H1 (cell line): ENCODE measurements around the gene SLC12A7. TPM values are rescaled to one million over a fixed set of nuclear protein-coding genes. Genes with fewer than 3 reads are reported as not detected.

ENCODE experiments used
- CTCF ChIA-PET: fragments of 300-600 bp; sonication (Branson Sonifier 250); formaldehyde crosslinking; loops from one replicate; lab custom pipeline; 2021; ENCODE audit not compliant: partially characterized antibody; lab: Charles Lee
- POLR2A ChIA-PET: fragments of 300-600 bp; sonication (Branson Sonifier 250); formaldehyde crosslinking; loops from one replicate; lab custom pipeline; 2021; ENCODE audit warnings: inconsistent platforms; ENCODE audit not compliant: partially characterized antibody; lab: Charles Lee
- DNase-seq, 2 experiments: peaks; one replicate each; pipeline versions ENCODE4 v3.0.0 to v3.0.0-alpha.2; 2010 to 2022; ENCODE audit warnings: low spot score in 2 of 2, low read depth in 1 of 2, mixed read lengths in 1 of 2
- FAIRE-seq: peaks from 2 replicates; lab custom pipeline; 2011; peaks lifted over from hg19 to GRCh38; lab: Jason Lieb, UNC
- H2AFZ ChIP-seq: 2 replicates; pipeline ENCODE4 v1.8.1; 2012; ENCODE audit warnings: low read length, inconsistent platforms
- H2AK5ac ChIP-seq: 2 replicates; pipeline ENCODE4 v1.6.1; 2013; ENCODE audit warnings: low read depth, low read length
- H2BK120ac ChIP-seq: replicated peaks from 2 replicates; pipeline ENCODE3; 2013; ENCODE audit warnings: low read depth, low read length, inconsistent platforms
- H2BK12ac ChIP-seq: 2 replicates; pipeline ENCODE4 v1.6.1; 2013; ENCODE audit warnings: low read depth, low read length
- H2BK15ac ChIP-seq: 2 replicates; pipeline ENCODE4 v1.6.1; 2013; ENCODE audit warnings: low read length
- H2BK20ac ChIP-seq: 2 replicates; pipeline ENCODE4 v1.6.1; 2013; ENCODE audit warnings: low read length
- H2BK5ac ChIP-seq: 2 replicates; pipeline ENCODE4 v1.6.1; 2013; ENCODE audit warnings: low read depth, low read length
- H3K14ac ChIP-seq: 2 replicates; pipeline ENCODE4 v1.6.1; 2013; ENCODE audit warnings: inconsistent platforms; ENCODE audit not compliant: insufficient read length
- H3K18ac ChIP-seq: 2 replicates; pipeline ENCODE4 v1.6.1; 2013; ENCODE audit warnings: low read length; ENCODE audit errors: extremely low read depth
- H3K23ac ChIP-seq: 2 replicates; pipeline ENCODE4 v1.6.1; 2013; ENCODE audit warnings: inconsistent platforms; ENCODE audit not compliant: insufficient read length
- H3K23me2 ChIP-seq: 2 replicates; pipeline ENCODE4 v1.6.1; 2013; ENCODE audit warnings: low read depth, low read length
- H3K27ac ChIP-seq: 2 replicates; pipeline ENCODE4 v1.6.1; 2011; ENCODE audit warnings: low read depth, low read length, inconsistent platforms
- H3K27me3 ChIP-seq, 4 experiments: replicated peaks in 1 of 4; 1 replicate in 1 of 4; 2 replicates in 3 of 4; pipeline versions ENCODE4 v1.6.1 to v1.8.1; 2011 to 2013; ENCODE audit warnings: low read length in 3 of 4, mild to moderate bottlenecking in 3 of 4, inconsistent platforms in 2 of 4, mixed read lengths in 2 of 4, moderate library complexity in 1 of 4; ENCODE audit not compliant: control insufficient read depth in 3 of 4, insufficient read depth in 3 of 4; ENCODE audit errors: extremely low read depth in 1 of 4
- H3K36me3 ChIP-seq, 4 experiments: 2 replicates each; pipeline versions ENCODE4 v1.6.1 to v1.8.1; 2011 to 2013; ENCODE audit warnings: mild to moderate bottlenecking in 4 of 4, low read length in 3 of 4, moderate library complexity in 2 of 4, control low read depth in 1 of 4, inconsistent platforms in 1 of 4; ENCODE audit not compliant: insufficient read depth in 4 of 4, control insufficient read depth in 2 of 4
- H3K4ac ChIP-seq: replicated peaks from 2 replicates; pipeline ENCODE3; 2013; ENCODE audit warnings: low read length, low read depth, mixed read lengths, inconsistent platforms; ENCODE audit not compliant: insufficient read length
- H3K4me1 ChIP-seq, 4 experiments: replicated peaks in 1 of 4; 1 replicate in 1 of 4; 2 replicates in 3 of 4; pipeline versions ENCODE4 v1.6.1 to v1.8.1; 2011 to 2013; ENCODE audit warnings: low read length in 3 of 4, inconsistent platforms in 2 of 4, mixed read lengths in 1 of 4; ENCODE audit not compliant: insufficient read depth in 4 of 4, control insufficient read depth in 3 of 4
- H3K4me2 ChIP-seq, 2 experiments: 2 replicates each; pipeline versions ENCODE4 v1.6.1 to v1.8.1; 2011 to 2013; ENCODE audit warnings: low read depth in 2 of 2, low read length in 2 of 2, control low read depth in 1 of 2, inconsistent platforms in 1 of 2, mild to moderate bottlenecking in 1 of 2; ENCODE audit not compliant: insufficient read depth in 1 of 2
- H3K4me3 ChIP-seq, 4 experiments: fragments of 200-600, 300-600 bp in 1 of 4; sonication (generic), shearing (Covaris generic), sonication (Bioruptor Twin) in 1 of 4; 2 replicates each; pipeline versions ENCODE4 v1.5.1 to v1.8.1; 2011 to 2016; ENCODE audit warnings: low read length in 4 of 4, low read depth in 3 of 4, control low read depth in 2 of 4, inconsistent platforms in 2 of 4, mild to moderate bottlenecking in 2 of 4, mixed read lengths in 1 of 4, moderate library complexity in 1 of 4; ENCODE audit not compliant: insufficient read depth in 2 of 4; ENCODE audit errors: extremely low read depth in 1 of 4
- H3K56ac ChIP-seq: replicated peaks from 2 replicates; pipeline ENCODE3; 2013; ENCODE audit warnings: low read depth, mild to moderate bottlenecking, mixed read lengths, low read length, inconsistent platforms; ENCODE audit not compliant: insufficient read length
- H3K79me1 ChIP-seq: 2 replicates; pipeline ENCODE4 v1.6.1; 2013; ENCODE audit warnings: low read depth, low read length, control low read depth
- H3K79me2 ChIP-seq, 2 experiments: 2 replicates each; pipeline versions ENCODE4 v1.6.1 to v1.8.1; 2012 to 2013; ENCODE audit warnings: low read length in 2 of 2, mild to moderate bottlenecking in 2 of 2, inconsistent platforms in 1 of 2; ENCODE audit not compliant: insufficient read depth in 2 of 2, control insufficient read depth in 1 of 2
- H3K9ac ChIP-seq, 4 experiments: replicated peaks in 1 of 4; 1 replicate in 1 of 4; 2 replicates in 3 of 4; pipeline versions ENCODE4 v1.6.1 to v1.8.1; 2011 to 2013; ENCODE audit warnings: low read depth in 3 of 4, low read length in 3 of 4, control low read depth in 2 of 4, mild to moderate bottlenecking in 2 of 4, moderate library complexity in 2 of 4, inconsistent platforms in 1 of 4; ENCODE audit errors: extremely low read depth in 1 of 4
- H3K9me3 ChIP-seq, 2 experiments: 2 replicates each; pipeline versions ENCODE4 v1.6.1 to v1.8.1; 2012 to 2013; ENCODE audit warnings: mild to moderate bottlenecking in 2 of 2, moderate library complexity in 2 of 2, control low read depth in 1 of 2, inconsistent platforms in 1 of 2, low read depth in 1 of 2, low read length in 1 of 2, mixed read lengths in 1 of 2; ENCODE audit not compliant: insufficient read depth in 2 of 2
- H4K20me1 ChIP-seq, 2 experiments: replicated peaks in 1 of 2; 2 replicates each; pipeline versions ENCODE3 to v1.8.1; 2011 to 2013; ENCODE audit warnings: inconsistent platforms in 2 of 2, low read length in 2 of 2, mild to moderate bottlenecking in 1 of 2; ENCODE audit not compliant: insufficient read depth in 2 of 2, control insufficient read depth in 1 of 2
- H4K5ac ChIP-seq: 2 replicates; pipeline ENCODE4 v1.6.1; 2013; ENCODE audit warnings: low read length, low read depth, mixed read lengths, inconsistent platforms; ENCODE audit not compliant: insufficient read length
- H4K8ac ChIP-seq: 2 replicates; pipeline ENCODE4 v1.8.0; 2013; ENCODE audit warnings: mild to moderate bottlenecking, moderate library complexity, low read length, inconsistent platforms; ENCODE audit not compliant: insufficient read depth; ENCODE audit errors: extremely low read depth
- H4K91ac ChIP-seq: replicated peaks from 2 replicates; pipeline ENCODE3; 2013; ENCODE audit warnings: low read length, mixed read lengths, inconsistent platforms; ENCODE audit not compliant: insufficient read length
- CBX5 ChIP-seq: fragments of 300-800, 300-1000 bp; sonication (generic); IDR thresholded peaks from 2 replicates; pipeline ENCODE4 v1.7.1; 2016; ENCODE audit warnings: antibody characterized with exemption, low read length, low read depth
- CBX8 ChIP-seq: fragments of 300-800, 300-1000 bp; sonication (generic); IDR thresholded peaks from 2 replicates; pipeline ENCODE4 v1.7.1; 2016; ENCODE audit warnings: low read depth, low read length, borderline replicate concordance
- JUND ChIP-seq: IDR thresholded peaks from 2 replicates; pipeline ENCODE4 v1.6.1; 2011; ENCODE audit warnings: mild to moderate bottlenecking, improper control_type of control experiment, low read length
- MAFK ChIP-seq: IDR thresholded peaks from 2 replicates; pipeline ENCODE4 v1.6.1; 2012; ENCODE audit warnings: low read depth, mild to moderate bottlenecking, improper control_type of control experiment, low read length
- SUZ12 ChIP-seq: fragments of 200-600 bp; sonication (generic); IDR thresholded peaks from 2 replicates; pipeline ENCODE4 v1.6.1; 2012; ENCODE audit warnings: mild to moderate bottlenecking, inconsistent platforms, low read length, moderate library complexity, mixed read lengths
- WGBS, 2 experiments: shearing (Covaris generic) in 1 of 2; methylation state at CpG; one replicate each; pipeline versions ENCODE4 v1.1.6 to v1.1.7; 2013 to 2015; ENCODE audit warnings: low lambda C conversion rate in 2 of 2, mixed read lengths in 2 of 2, inconsistent platforms in 1 of 2, low coverage in 1 of 2, missing lambda C conversion rate in 1 of 2; ENCODE audit not compliant: insufficient replicate concordance in 2 of 2, insufficient coverage in 1 of 2, insufficient read length in 1 of 2; ENCODE audit errors: extremely low coverage in 1 of 2, missing lambda C conversion rate in 1 of 2; 5-methylcytosine and 5-hydroxymethylcytosine counted together
- polyA plus RNA-seq, 7 experiments: library from polyadenylated mRNA; depleted of rRNA in 3 of 7; stranded (reverse) in 5 of 7; unstranded in 2 of 7; fragments of >200 nt in 5 of 7; fragments of 200-250 nt in 2 of 7; gene quantifications; 1 replicate in 5 of 7; 2 replicates in 1 of 7; 4 replicates in 1 of 7; pipeline versions ENCODE4 v1.2.1 to v1.2.3, GENCODE V29; 2011 to 2013; ENCODE audit warnings: missing spikeins in 2 of 7, mixed read lengths in 2 of 7
- total RNA-seq: library from RNA; stranded (reverse); fragmentation: NEBNext Ultra II Directional; extraction: Animal tissue kit (Norgen Biotek cat#: 25700); gene quantifications from 2 replicates; pipeline ENCODE4 v1.2.1, GENCODE V29; 2021

SLC12A7 gene
- total and polyA plus RNA-seq, 2 of the 8 experiments (the other 6 are each of a cell fraction or from before 2014, with no cell fraction given) = 23.5 to 39.7 TPM

GRCh38 chr5:1005904-1006655 lies 105.8 kb downstream of the SLC12A7 start:
- no peak overlapping the region for H2BK20ac ChIP-seq
- TF ChIP-seq MAFK (no peak), CBX5 (no peak), SUZ12 (no peak), CBX8 (no peak), JUND (no peak)

More at GRCh38 chr5:1005904-1006655, 105.8 kb downstream of the SLC12A7 start:
- Histone ChIP-seq H3K9me3 (no peaks in the 10 kb centered on the region), H4K5ac (no peak overlapping the region), H2AFZ (no peak overlapping the region), H3K4me1 (peaks cover 3 to 24% (median 7%) of the 10 kb centered on the region in 4 experiments; a peak in 6 of 7 replicates), H2BK12ac (no peak overlapping the region), H3K79me1 (no peaks in the 10 kb centered on the region; the same call in 1 of the 2 replicates), H3K23me2 (peaks cover 5% of the 10 kb centered on the region; the same call in 1 of the 2 replicates), H2BK120ac (no peak overlapping the region), H2BK15ac (no peak overlapping the region), H3K9ac (no peak overlapping the region), H3K14ac (no peak overlapping the region), H3K18ac (no peak overlapping the region), H3K79me2 (no peaks in the 10 kb centered on the region), H3K27me3 (peaks cover 26 to 68% (median 60%) of the 10 kb centered on the region in 4 experiments), H3K4ac (no peak overlapping the region), H3K4me3 (no peak overlapping the region), H4K91ac (no peak overlapping the region), H2BK5ac (no peak overlapping the region), H4K8ac (no peak overlapping the region), H3K27ac (no peak overlapping the region), H3K36me3 (no peaks in the 10 kb centered on the region; a peak in 1 of 8 replicates), H3K4me2 (no peak overlapping the region; a peak in 1 of 4 replicates), H2AK5ac (0 out of 2 replicates have a peak overlapping the region, but pooled peaks have one; percentile 6), H3K23ac (no peak overlapping the region), H4K20me1 (peaks cover 0 to 4% of the 10 kb centered on the region in 2 experiments), H3K56ac (no peak overlapping the region)
- ChIA-PET POLR2A (interaction anchor here (1.3 kb wide), 1 partner anchor 75 kb away, joined by 3 read pairs; no protein-coding TSS in a partner anchor), CTCF (interaction anchor here (1.0 to 7.2 kb wide), 17 partner anchors 10 to 168 kb away, joined by 3 to 71 read pairs (median 6); no protein-coding TSS in a partner anchor)
- DNase-seq = peak in 1 of 2 experiments; percentile 40
- 88% methylated on average over 13 of the region's 13 CpGs; no CpG with 5 or more reads in 1 of the 2 experiments for WGBS, 2 experiments
- FAIRE-seq = no peak
